Esophagus muscularis mucosa (tissue), 4 donors: Measurements from ENCODE around the gene ACE. TPM values are rescaled to one million over a fixed set of nuclear protein-coding genes. Genes with fewer than 3 reads are reported as not detected.

Source experiments
- DNase-seq: peaks from one replicate; pipeline ENCODE4 v3.0.0-alpha.2; 2017; ENCODE audit errors: extremely low spot score
- H3K27ac ChIP-seq, 4 donors: fragments of 200-600 bp; sonication (generic); replicated peaks in 1 of 4; 1 replicate in 3 of 4; 2 replicates in 1 of 4; pipeline ENCODE4 v1.5.1; 2016 to 2019; ENCODE audit warnings: mild to moderate bottlenecking in 1 of 4
- H3K27me3 ChIP-seq, 4 donors: fragments of 200-600 bp; sonication (generic); one replicate each; pipeline versions ENCODE4 v1.5.1 to v1.6.0; 2016 to 2019
- H3K36me3 ChIP-seq, 4 donors: fragments of 200-600 bp; sonication (generic); one replicate each; pipeline ENCODE4 v1.5.1; 2016 to 2019
- H3K4me1 ChIP-seq, 4 donors: fragments of 200-600 bp; sonication (generic); one replicate each; pipeline ENCODE4 v1.5.1; 2016 to 2019
- H3K4me3 ChIP-seq, 4 donors: fragments of 200-600 bp; sonication (generic); 1 replicate in 2 of 4; 2 replicates in 2 of 4; pipeline ENCODE4 v1.5.1; 2016 to 2019; ENCODE audit warnings: mild to moderate bottlenecking in 4 of 4, moderate library complexity in 1 of 4
- H3K9me3 ChIP-seq, 4 donors: fragments of 200-600 bp; sonication (generic); 1 replicate in 3 of 4; 2 replicates in 1 of 4; pipeline ENCODE4 v1.5.1; 2016 to 2019
- CTCF ChIP-seq, 3 experiments: fragments of 200-600 bp in 2 of 3; fragments of 450-650 bp in 1 of 3; sonication (generic) in 2 of 3; IDR thresholded peaks; one replicate each; pipeline ENCODE4 v1.5.1; 2017 to 2019; ENCODE audit warnings: antibody characterized with exemption in 3 of 3, mild to moderate bottlenecking in 2 of 3, moderate library complexity in 1 of 3
- EP300 ChIP-seq: sonication (generic); formaldehyde crosslinking; IDR thresholded peaks from one replicate; pipeline ENCODE4 v1.6.1; 2017; ENCODE audit warnings: antibody characterized with exemption
- POLR2A ChIP-seq: fragments of 450-650 bp; IDR thresholded peaks from one replicate; pipeline ENCODE4 v1.6.1; 2017; ENCODE audit warnings: antibody characterized with exemption, moderate library complexity, mild to moderate bottlenecking, low read depth
- POLR2AphosphoS5 ChIP-seq, 2 donors: sonication (generic); formaldehyde crosslinking; IDR thresholded peaks; one replicate each; pipeline ENCODE4 v1.6.1; 2017; ENCODE audit warnings: antibody characterized with exemption in 2 of 2
- WGBS: methylation state at CpG from one replicate; pipeline ENCODE4 v1.1.5; 2018; 5-methylcytosine and 5-hydroxymethylcytosine counted together
- intact Hi-C: fragments of 100-400 bp; cut with DNase I; formaldehyde crosslinking; loops from one replicate; pipeline ENCODE4 v1.15.1; 2023
- total RNA-seq, 4 donors: library from RNA; depleted of rRNA; stranded (reverse); fragments of >200 nt; gene quantifications; one replicate each; pipeline versions ENCODE4 v1.1.0 to v1.2.1, GENCODE V29; 2016

ACE gene
- total RNA-seq, 4 donors from 2014 or later = 2.5 to 9.6 (median 4.9) TPM

GRCh38 chr17:63440127-63440769, 36.6 kb upstream of the ACE start:
- DNase-seq = no peak
- H3K9me3 ChIP-seq = no peaks in the 10 kb centered on the region
- peaks cover 0 to 4% (median 0%) of the 10 kb centered on the region in 4 donors for H3K36me3 ChIP-seq
- H3K27ac ChIP-seq = peak overlapping the region; percentile 23 to 48 (median 28)
- peaks cover 0 to 9% (median 0%) of the 10 kb centered on the region in 4 donors for H3K27me3 ChIP-seq
- TF ChIP-seq POLR2A (no peak), EP300 (no peak), CTCF (IDR thresholded peaks at IDR 0.05) (no peak), POLR2AphosphoS5 (IDR thresholded peaks at IDR 0.05) (no peak)
- peaks cover 24 to 58% (median 53%) of the 10 kb centered on the region in 4 donors for H3K4me1 ChIP-seq
- H3K4me3 ChIP-seq = peak overlapping the region in 1 of 4 donors; percentile 10
- intact Hi-C loops = no loop called here
- 73% methylated on average over 22 of the region's 22 CpGs for WGBS

GRCh38 chr17:63440770-63441335, 36.0 kb upstream of the ACE start:
- no peaks in the 10 kb centered on the region for H3K9me3 ChIP-seq
- TF ChIP-seq POLR2AphosphoS5 (IDR thresholded peaks at IDR 0.05) = no peak
- TF ChIP-seq POLR2A = no peak
- TF ChIP-seq EP300 = no peak
- TF ChIP-seq CTCF (IDR thresholded peaks at IDR 0.05) = no peak
- intact Hi-C loops = no loop called here
- H3K36me3 ChIP-seq = peaks cover 0 to 4% (median 0%) of the 10 kb centered on the region in 4 donors
- peaks cover 23 to 58% (median 53%) of the 10 kb centered on the region in 4 donors for H3K4me1 ChIP-seq
- no peak for DNase-seq
- WGBS = 66% methylated on average over 9 of the region's 16 CpGs
- H3K4me3 ChIP-seq = no peak overlapping the region
- H3K27ac ChIP-seq = peak overlapping the region in 3 of 4 donors; percentile 23 to 48 (median 31)
- peaks cover 0 to 9% (median 0%) of the 10 kb centered on the region in 4 donors for H3K27me3 ChIP-seq

GRCh38 chr17:63441654-63442053, 35.2 kb upstream of the ACE start:
- intact Hi-C loops = no loop called here
- TF ChIP-seq CTCF (IDR thresholded peaks at IDR 0.05) (no peak), EP300 (no peak), POLR2AphosphoS5 (IDR thresholded peaks at IDR 0.05) (no peak), POLR2A (no peak)
- Histone ChIP-seq H3K4me1 (peaks cover 24 to 59% (median 53%) of the 10 kb centered on the region in 4 donors), H3K27me3 (peaks cover 0 to 9% (median 0%) of the 10 kb centered on the region in 4 donors), H3K9me3 (no peaks in the 10 kb centered on the region), H3K27ac (no peak overlapping the region), H3K4me3 (no peak overlapping the region), H3K36me3 (no peaks in the 10 kb centered on the region)
- DNase-seq = no peak
- WGBS = 87% methylated on average over 5 of the region's 13 CpGs

- peaks cover 29 to 59% (median 53%) of the 10 kb centered on the region in 4 donors for H3K4me1 ChIP-seq
- WGBS = 92% methylated on average over 8 of the region's 8 CpGs
- no peaks in the 10 kb centered on the region for H3K9me3 ChIP-seq
- H3K4me3 ChIP-seq = no peak overlapping the region
- intact Hi-C loops = no loop called here
- H3K27me3 ChIP-seq = peaks cover 0 to 9% (median 0%) of the 10 kb centered on the region in 4 donors
- no peak for DNase-seq
- H3K36me3 ChIP-seq = no peaks in the 10 kb centered on the region
- TF ChIP-seq CTCF (IDR thresholded peaks at IDR 0.05) = no peak
- no peak for TF ChIP-seq POLR2A
- no peak for TF ChIP-seq POLR2AphosphoS5 (IDR thresholded peaks at IDR 0.05)
- no peak for TF ChIP-seq EP300
- no peak overlapping the region for H3K27ac ChIP-seq
These were observed 34.8 kb upstream of the ACE start for GRCh38 chr17:63442074-63442473.
